Hematopoietic multipotent progenitor cell treated with erythropoietin and hydrocortisone succinate and interleukin-3 and kit ligand, for 6 days (in vitro differentiated cells): Measurements from ENCODE around the gene CRTAC1.
A peak's percentile ranks its signal among the peaks of the same experiment; 100 is the strongest.

Source experiments
- DNase-seq: peaks from one replicate; pipeline ENCODE4 v3.0.0-alpha.2; 2015

Gene CRTAC1

DNA sequence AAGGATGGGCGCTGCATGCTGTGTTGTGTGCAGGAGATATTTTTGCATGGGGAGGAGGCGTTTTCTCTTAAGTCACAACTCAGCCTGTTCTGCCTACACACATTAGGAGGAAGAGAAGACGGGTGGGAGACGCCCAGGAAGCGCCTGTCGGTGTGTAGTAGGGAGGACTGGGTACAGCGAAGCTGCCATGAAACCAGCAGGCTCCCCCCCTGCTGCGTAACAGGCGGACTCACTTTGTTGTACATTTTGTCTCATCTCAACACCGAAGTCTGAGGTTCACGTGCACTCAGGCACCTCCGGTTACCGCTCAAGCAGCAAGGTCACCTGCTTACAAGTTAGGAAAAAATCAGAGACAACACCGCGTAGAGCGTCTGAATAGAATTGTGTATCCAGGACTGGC, 56.3 kb downstream of the CRTAC1 start:
- no peak for DNase-seq

DNA sequence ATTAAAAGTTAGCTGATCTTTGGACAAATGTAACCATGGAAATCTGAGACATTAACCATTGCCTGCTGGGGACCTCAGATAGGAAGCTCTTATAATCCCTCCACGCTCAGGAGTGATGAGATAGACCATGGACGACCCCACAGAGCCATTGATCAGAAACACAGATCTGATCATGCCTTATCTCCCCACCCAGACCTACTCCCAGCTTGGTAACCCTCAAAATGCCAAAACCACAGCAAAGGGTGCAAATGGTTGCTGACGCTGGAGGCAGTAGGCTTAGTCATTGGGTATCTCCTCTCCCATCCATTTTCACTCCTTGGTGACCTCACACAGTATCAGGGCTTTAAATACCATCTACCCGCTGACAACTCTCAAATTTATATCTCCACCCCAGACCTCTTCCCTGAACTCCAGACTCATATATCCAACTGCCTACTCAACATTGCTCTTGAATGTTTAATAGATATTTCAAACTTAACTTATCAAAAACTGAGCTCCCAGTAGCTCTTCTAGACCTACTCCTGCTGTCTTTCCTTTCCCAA, 60.8 kb downstream of the CRTAC1 start:
- no peak for DNase-seq

DNA sequence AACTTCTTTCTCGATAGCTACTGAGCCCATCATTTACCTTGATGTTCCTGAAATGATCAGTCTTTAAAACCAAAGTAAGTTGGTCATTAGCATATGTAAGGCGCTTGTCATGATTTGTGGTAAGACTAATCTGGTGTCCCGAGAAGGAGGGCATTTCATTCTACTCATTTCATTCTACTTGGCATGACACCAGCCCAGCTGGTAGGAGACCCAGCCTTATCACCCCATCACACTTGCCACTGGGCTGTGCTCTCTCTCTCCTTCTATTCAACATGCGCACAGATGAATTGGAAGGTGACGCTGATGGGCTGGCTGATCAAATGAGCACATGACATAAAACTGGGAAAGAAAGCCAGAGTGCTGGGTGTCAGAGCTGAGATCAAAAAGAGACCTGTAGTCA, 65.7 kb downstream of the CRTAC1 start:
- DNase-seq: peak; percentile 68

DNA sequence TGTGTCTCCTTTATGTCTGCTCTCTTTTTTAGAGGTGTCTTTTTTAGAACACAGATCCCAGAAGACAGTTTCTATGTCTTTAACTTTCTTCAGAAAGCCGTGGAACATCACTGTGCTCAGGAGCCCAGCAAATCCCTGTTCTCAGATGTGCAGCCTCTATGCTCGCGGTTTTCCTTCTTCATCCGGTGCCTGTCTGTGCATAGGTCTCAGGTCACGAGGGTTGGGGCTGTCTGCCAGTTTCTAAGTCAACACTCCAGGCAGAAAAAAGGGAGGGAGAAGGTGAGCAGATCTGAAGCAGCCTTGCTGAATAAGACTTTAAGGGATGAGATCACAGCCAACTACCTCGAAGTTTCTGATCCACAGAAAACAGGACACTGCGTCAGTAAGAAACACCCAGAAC, 68.5 kb downstream of the CRTAC1 start:
- no peak for DNase-seq

DNA sequence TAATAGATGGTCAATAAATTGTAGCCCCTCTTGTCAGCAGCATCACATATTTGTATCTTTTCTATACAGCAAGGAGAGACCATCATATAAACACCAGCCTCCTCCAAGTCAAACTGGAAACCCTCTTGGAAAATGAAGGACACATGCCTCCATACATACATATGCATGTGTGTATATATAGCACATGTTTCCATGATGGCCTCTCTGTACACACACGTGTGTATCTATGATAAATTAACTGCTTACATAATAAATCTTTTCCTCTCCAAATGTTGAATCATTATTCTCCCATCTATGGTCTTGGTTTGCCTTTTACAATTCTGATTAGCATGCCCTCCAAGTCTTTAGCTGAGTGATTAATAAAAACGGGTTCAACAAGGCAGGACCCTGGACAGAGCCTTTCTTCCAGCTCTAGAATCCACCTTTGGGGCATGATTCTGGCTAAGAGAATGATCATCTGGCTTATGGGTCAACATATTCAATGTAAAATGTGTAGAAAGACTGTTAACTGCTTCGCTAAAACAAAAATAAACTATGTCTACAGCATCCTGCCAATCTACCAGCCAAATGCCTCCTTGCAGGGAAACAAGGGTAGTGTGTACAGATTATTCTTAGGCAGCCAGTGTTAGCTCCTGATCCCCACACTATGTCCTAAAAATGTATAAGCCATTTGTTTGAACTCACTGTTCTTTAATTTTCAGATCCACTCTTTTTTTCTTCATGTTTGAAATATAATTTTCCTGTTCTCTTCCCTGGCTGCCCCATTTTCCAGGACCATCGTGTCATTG, 70.0 kb downstream of the CRTAC1 start:
- DNase-seq: no peak

DNA sequence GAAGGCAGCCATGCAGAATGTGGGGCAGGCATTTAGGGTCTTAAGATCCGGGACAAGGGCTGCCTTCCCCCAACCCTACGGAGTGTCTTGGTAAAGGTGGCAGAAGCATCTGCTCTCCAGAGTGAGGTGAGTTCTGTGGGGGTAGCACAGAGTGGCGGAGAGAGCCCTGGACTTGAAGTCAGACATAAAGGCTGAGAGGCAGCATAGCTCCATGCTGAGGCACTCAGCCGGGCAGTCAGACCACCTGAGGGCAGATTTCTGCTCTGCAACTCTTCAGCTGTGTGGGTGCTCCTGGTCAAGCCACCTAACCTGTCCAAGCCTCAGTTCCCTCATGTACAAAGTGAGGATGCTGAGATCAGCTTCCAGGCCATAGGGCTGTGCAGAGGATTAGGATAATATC, 81.0 kb downstream of the CRTAC1 start:
- DNase-seq: no peak

DNA sequence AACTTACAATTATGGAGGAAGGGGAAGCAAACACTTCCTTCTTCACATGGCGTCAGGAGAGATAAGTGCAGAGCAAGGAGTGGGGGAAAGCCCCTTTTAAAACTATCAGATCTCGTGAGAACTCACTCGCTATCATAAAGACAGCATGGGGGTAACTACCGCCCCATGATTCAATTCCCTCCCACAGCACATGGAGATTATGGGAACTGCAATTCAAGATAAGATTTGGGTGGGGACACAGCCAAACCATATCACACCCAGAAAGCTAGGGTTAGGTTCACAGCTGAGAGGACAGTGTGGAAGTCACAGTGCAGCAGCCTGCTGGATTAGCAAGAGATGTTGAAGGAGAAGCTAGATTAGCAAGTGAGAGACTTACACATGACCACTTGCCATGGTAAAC, 81.6 kb downstream of the CRTAC1 start:
- DNase-seq: peak; percentile 62

DNA sequence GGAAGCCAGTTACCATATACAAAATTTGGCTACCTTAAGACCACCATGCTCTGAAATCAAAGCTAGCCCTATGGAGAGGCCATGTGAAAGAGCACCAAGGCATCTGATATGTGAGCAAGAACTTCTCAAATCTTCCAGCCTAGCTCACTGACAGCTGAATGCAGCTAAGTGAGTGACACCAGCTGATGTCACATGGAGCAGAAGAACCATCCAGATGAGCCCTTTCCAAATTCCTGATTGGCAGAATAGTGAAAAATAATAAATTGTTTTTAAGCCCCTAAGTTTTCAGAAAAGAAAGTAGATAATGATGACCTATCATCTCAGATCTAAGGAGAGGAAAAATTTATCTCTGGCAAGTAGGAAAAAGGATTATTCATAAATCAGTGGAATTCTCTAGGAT, 85.6 kb downstream of the CRTAC1 start:
- no peak for DNase-seq

DNA sequence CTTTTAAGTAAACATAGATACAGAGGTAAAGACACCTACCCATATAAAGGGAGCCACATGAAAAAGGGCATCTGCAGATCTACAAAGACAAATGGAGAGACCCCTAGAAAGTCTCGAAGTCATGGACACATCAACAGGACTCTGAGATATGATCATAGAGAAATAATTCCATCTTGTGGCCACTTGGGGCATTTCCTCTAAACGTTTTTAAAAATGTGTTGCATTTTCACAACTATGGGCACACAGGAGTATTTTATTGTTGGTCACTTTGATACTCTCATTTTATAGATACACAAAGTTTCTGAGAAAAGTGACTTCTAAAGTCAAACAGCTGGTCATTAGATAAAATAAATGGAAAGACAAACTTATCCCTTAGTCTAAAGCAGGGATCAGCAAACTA, 87.1 kb downstream of the CRTAC1 start:
- DNase-seq: no peak

DNA sequence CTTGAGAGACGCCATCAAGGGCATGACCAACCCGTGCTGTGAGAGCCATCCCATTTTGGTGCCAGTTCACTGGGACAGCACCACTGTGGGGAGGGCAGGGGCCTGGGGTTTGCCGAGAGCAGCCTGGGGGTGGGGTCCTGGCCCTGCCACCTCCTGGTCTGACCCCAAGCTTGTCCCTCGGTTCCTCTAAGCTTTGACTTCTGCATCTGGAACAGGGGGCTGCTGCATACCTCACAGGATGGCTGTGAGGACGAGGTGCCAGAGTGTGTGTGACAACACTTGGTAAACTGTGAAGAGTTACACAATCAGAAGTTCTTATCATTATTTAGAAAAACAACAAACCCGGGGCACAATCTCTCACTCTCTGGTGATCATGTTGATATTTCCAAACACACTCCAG, 89.9 kb downstream of the CRTAC1 start:
- no peak for DNase-seq

DNA sequence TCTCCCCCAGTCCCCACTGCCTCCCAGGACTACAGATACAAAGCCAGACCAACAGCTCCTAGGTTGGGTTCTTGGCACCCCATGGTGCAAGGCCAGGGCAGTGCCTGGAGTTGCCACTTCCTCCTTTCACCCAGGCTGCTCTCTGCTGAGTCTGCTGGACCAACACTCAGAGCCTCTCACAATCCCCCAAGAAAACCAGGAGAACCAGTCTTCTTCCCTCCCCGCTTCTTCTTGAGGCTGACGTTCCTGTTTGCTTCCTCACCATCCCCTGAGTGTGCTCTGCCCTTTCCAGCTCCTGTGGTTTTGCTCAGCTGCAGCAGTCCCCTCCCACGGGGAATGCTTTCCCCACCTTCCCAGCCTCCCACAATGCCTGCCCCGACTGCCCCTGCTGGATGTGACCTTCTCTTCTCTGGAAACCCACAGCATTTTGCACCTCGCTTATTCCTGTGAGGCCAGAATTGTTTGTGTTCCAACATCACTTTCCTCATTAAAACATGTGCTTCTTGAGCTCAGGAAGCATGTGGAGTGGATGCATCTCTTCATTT, 90.9 kb downstream of the CRTAC1 start:
- no peak for DNase-seq

DNA sequence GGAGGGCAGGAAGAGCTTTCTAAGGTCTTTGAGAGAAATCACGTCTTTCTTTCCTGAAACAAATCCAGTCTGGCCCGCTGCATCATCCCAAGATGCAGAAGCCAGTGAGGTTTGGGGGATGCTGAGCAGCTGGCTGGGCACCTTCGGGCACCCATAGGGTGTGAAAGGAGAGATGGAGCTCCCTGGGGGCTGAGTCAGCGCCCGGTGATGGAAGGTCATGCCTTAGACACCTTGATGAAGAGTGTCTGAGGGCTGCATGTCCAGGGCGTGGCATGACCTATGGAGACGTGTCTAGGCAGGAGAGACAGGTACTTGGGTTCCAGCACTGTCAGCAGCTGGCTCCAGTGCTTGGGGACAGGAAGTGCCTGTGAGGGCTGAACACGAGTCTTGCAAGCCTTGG, 92.5 kb downstream of the CRTAC1 start:
- no peak for DNase-seq

DNA sequence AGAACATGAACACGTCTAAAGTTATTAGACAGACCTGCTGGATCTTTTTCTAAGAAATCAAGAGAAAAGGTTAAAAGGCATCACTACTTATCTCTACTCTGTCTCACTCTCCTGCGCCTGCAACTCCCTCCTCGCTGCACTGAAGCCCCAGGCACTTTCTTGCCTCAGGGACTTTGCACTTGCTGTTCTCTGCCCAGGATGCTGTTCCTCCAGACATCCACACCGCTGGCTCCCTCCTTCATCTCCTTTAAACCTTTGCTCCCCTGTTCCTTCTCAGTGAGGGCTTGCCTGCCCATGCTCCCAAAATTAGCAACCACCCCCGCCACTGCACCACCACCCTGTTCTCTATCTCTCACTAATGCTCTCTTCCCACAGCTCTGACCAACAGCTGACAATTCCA, 93.4 kb downstream of the CRTAC1 start:
- no peak for DNase-seq

DNA sequence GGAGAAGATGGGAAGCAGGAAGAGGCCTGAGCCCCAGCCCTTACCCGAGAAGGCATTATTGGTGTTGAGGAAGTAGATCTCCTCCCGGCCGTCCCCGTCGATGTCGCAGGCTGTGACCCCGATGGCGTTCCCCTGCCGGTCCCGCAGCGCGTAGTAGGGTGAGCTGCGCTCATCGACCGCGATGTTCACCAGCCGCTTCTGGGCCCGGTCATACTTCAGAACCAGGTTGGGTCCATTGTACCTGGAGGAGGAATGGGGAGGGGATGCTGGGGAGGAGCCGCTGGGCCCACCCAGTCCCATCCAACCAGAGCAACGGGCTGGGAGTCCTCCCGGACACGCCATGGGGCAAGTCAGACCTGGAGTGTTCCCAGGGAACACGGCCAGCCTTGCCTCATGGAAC, 94.3 kb downstream of the CRTAC1 start:
- DNase-seq: no peak

DNA sequence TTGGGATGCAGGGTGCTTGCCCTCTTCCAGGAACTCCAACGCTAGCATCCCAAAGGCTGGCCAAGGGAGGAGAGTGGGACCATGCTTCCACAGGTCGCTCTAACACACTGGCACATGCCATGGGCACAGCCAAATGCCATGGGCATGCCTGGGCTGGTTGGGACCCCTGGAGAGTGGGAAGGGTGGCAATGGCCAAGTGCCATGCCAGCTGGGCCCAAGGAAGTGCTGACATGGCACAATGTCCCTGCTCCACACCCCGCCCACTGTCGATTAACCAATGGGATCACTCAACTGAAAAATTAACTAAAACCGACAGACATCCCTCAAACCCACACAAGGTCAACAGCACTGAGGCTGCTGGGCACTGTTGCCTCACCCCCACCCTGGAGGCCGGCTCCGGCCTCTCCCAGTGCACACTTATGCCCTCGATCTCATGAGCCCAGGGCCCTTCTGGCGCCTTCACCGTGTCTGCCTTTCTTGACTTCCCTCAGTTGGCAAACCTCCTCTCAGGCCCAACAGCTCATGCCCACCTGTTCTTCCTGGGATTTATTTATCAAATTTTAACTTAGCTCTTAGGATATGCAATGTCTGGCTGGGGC, 97.4 kb downstream of the CRTAC1 start:
- no peak for DNase-seq

DNA sequence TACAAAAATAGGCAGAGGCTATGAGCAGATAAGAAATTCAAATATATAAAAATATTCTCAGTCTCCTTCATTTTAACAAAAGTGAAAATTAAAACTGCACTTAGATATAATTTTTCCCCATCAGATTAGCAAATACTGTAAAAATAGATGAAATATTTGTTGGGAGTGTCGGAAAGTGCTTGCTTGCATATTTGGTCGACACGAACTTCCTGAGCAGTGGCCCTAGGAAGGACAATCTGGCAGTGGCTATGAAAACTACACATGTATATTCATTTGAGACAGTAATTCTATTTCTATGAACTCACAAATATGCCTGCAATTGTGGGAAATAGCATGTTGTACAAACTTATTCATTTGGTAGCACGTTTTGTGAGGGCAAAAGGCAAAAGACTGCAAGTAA, 99.4 kb downstream of the CRTAC1 start:
- no peak for DNase-seq

DNA sequence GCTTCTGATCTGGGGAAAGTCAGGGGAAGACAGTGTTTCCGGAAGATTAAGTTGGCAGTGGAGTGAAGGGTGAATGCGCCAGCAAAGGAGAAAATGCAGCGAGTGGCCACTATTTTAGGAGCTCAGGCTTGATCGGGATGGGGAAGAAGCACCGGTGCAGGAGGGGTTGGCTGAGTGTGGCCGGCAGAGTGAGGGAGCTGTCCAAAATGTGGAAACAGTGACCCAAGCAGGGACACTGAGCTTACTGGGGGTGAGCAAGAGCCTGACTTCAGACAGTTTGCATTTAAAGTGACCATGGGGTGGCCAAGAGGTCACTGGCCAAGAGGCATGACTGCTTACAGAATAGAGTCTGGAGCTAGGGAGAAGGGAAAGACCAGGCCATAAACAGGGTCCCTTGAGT, 101.5 kb downstream of the CRTAC1 start:
- no peak for DNase-seq

DNA sequence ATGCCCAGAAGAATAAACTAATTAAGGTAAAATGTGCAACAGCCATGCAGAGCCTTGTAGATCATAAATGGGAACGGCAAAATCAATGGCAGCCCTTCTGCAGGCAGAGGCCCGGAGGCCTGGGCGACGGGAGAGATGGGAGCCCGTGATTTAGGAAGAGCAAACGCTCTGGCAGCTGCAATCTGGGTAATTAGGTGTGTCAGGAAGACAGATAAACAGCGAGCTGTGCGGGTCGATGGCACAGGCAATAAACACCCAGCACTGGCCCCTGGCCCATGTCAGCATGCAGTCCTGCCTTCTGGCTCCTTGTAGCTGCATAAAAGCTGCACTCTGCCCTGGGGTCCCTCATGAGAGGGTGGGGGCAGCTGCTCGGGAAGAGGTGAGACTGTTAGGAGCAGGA, 102.8 kb downstream of the CRTAC1 start:
- no peak for DNase-seq

DNA sequence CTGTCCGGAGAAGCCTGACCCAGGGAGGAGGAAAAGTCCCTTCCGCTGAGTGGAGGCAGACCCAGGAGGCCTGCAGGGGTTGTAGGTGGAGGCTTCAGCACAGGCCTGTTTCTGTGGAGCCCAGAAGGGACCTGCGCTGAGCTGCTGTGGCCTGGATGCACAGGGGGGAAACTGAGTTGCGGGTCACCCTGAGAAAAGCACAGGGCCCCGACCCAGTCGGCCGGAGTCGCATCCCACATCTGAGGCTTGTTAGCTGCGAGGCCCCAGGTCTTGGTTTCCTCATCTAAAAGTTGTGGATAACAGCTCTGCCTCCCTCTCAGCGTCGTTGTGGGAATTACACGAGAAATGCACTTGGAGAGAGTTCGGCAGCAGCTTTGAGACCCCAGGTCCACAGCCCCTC, 104.4 kb downstream of the CRTAC1 start:
- no peak for DNase-seq

DNA sequence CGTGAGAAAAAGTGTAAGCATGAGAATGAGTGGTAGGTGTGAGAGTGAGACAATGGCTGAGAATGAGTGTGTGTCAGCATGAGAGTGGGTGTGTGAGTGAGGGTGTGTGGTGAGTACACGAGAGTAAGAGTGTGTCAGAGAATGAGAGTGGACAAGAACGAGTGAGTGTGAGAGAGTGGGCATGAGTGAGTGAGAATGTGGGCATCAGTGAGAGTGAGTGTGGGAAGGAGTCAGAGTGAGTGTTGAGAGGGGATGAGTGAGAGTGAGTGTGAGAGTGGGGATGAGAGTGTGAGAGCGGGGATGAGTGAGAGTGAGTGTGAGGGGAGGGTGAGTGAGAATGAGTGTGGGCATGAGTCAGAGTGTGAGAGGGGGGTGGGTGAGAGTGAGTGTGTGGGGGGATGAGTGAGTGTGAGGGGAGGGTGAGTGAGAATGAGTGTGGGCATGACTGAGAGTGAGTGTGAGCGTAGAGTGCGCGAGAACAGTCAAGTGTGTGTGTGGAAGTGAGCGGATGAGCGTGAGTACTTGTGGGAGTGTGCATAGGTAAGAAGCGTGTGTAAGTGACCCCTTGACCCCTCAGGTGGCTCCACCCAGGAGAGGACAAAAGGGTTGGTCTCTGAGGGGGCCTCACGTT, 105.0 kb downstream of the CRTAC1 start:
- DNase-seq: no peak

DNA sequence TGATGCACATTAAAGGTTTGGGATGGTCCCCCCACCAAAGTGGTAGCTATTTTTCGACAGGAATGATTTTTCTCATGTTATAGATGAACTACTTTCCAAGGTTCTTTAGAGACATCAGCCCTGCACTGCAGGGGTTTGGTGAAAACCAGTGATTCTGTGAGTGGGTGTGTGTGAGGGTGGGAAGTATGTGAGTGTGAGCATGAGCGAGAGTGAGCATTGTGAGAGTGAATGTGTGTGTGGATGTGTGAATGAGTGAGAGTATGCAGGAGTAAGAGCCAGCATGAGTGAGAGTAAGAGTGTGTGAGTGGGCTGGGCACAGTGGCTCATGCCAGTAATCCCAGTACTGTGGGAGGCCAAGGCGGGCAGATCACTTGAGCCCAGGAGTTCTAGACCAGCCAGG, 105.7 kb downstream of the CRTAC1 start:
- no peak for DNase-seq

DNA sequence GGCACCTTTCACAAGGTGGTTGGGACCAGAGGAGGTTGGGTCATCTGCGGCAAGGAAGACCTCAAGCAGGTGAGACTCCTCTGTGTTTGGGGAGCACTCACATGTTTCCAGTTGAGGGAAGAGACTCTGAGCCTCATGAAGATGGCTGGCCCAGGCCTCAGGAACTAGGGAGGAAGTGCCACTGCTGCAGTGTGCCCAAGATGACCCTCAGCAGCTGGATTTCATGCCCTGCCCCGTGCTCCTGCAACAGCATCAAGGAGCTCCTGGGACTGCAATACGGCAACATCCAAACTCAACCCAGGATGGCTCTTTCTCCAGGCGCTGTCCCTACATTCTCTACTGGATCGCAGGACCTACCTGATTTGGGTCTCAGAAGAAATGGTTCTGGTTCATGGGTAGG, 106.9 kb downstream of the CRTAC1 start:
- DNase-seq: no peak

DNA sequence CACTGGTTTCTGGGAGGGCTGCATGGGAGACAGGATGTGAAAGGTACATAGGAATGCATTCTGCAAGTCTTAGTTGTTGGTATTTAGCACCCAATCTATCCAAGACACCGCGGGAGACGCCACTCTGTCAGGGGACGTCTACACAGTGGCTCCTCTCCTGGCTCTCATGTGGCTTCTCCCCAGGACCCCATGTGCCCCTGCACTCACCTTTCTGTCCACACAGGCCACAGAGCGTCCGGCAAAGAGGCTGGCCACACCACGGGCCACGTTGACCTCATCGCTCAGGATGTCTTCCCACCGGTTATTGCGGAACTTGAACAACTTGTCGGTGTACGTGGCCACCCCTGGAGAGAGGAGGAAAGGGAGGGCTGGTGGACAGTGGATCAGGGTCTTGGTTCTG, 107.4 kb downstream of the CRTAC1 start:
- DNase-seq: no peak
